Activated naive CD4-positive, alpha-beta T cell treated with anti-CD3 and anti-CD28 coated beads, Interleukin-2, amount 50 U/mL, for 72 hours (primary cell): ENCODE results near the gene RABGAP1L. TPM values are rescaled to one million over a fixed set of nuclear protein-coding genes. Genes with fewer than 3 reads are reported as not detected.
"Not testable (repeated sequence)": the region's sequence is repeated elsewhere in the genome, so short reads cannot be mapped to it uniquely, and the experiment has no call there.

Experiments used
- ATAC-seq, 2 donors: fragments of 150-1000 bp; cut with Tn5 transposase; 2 replicates each; pipeline ENCODE4 v1.10.0; 2021; ENCODE audit warnings: mild to moderate bottlenecking in 2 of 2, moderate library complexity in 2 of 2
- DNase-seq, 2 donors: peaks; one replicate each; pipeline ENCODE4 v3.0.0; 2021 to 2022; ENCODE audit warnings: low spot score in 2 of 2
- H3K27ac Mint-ChIP-seq, 2 donors: one replicate each; pipeline ENCODE4 v1.8.0; 2022; ENCODE audit warnings: mild to moderate bottlenecking in 2 of 2, mixed read lengths in 2 of 2
- H3K36me3 Mint-ChIP-seq, 2 donors: one replicate each; pipeline ENCODE4 v1.8.0; 2022; ENCODE audit warnings: mixed read lengths in 2 of 2
- H3K9me3 Mint-ChIP-seq, 2 donors: one replicate each; pipeline ENCODE4 v1.8.0; 2022; ENCODE audit warnings: mixed read lengths in 2 of 2
- total RNA-seq, 2 donors: library from RNA; stranded (reverse); gene quantifications; one replicate each; pipeline ENCODE4 v1.2.3, GENCODE V29; 2022

Gene RABGAP1L
- total RNA-seq, 2 donors from 2014 or later: 24.0 to 26.8 TPM

GRCh38 chr1:174337000-174337681, 177.8 kb downstream of the RABGAP1L start:
- DNase-seq (no peak), ATAC-seq (no peak)
- Mint-ChIP-seq H3K36me3 (peaks cover 10 to 11% of the 10 kb centered on the region in 2 donors), H3K9me3 (peaks cover 4% of the 10 kb centered on the region in 2 donors), H3K27ac (peak overlapping the region in 1 of 2 donors; percentile 2)

GRCh38 chr1:174340404-174340803, 181.1 kb downstream of the RABGAP1L start:
- not testable (repeated sequence) for H3K27ac Mint-ChIP-seq, H3K9me3 Mint-ChIP-seq, ATAC-seq, DNase-seq
- peaks cover 10 to 11% of the 10 kb centered on the region in 2 donors for H3K36me3 Mint-ChIP-seq

GRCh38 chr1:174344162-174344561, 184.8 kb downstream of the RABGAP1L start:
- DNase-seq: no peak
- Mint-ChIP-seq H3K27ac (no peak overlapping the region), H3K9me3 (peaks cover 9 to 10% of the 10 kb centered on the region in 2 donors), H3K36me3 (peaks cover 17% of the 10 kb centered on the region in 2 donors)
- no peak for ATAC-seq

- ATAC-seq: no peak
- no peak overlapping the region for H3K27ac Mint-ChIP-seq
- DNase-seq: no peak
These were observed 192.8 kb downstream of the RABGAP1L start for GRCh38 chr1:174352117-174352516.

GRCh38 chr1:174352883-174353608, 193.7 kb downstream of the RABGAP1L start:
- DNase-seq: no peak

More at GRCh38 chr1:174352117-174352516, 192.8 kb downstream of the RABGAP1L start:
- H3K9me3 Mint-ChIP-seq: peaks cover 5 to 6% of the 10 kb centered on the region in 2 donors
- peaks cover 13 to 27% of the 10 kb centered on the region in 2 donors for H3K36me3 Mint-ChIP-seq

GRCh38 chr1:174358344-174358743, 199.0 kb downstream of the RABGAP1L start:
- Mint-ChIP-seq H3K27ac (no peak overlapping the region), H3K9me3 (no peaks in the 10 kb centered on the region), H3K36me3 (no peaks in the 10 kb centered on the region)
- no peak for DNase-seq
- ATAC-seq: no peak

More at GRCh38 chr1:174352883-174353608, 193.7 kb downstream of the RABGAP1L start:
- no peak overlapping the region for H3K27ac Mint-ChIP-seq
- ATAC-seq: no peak
- peaks cover 7 to 20% of the 10 kb centered on the region in 2 donors for H3K36me3 Mint-ChIP-seq
- H3K9me3 Mint-ChIP-seq: peaks cover 0 to under 1% of the 10 kb centered on the region in 2 donors

- Mint-ChIP-seq H3K9me3 (no peaks in the 10 kb centered on the region), H3K27ac (no peak overlapping the region), H3K36me3 (no peaks in the 10 kb centered on the region)
- no peak for DNase-seq
- ATAC-seq: no peak
These were observed 199.6 kb downstream of the RABGAP1L start for GRCh38 chr1:174358786-174359453.

GRCh38 chr1:174359454-174359805, 200.1 kb downstream of the RABGAP1L start:
- no peak overlapping the region for H3K27ac Mint-ChIP-seq
- H3K36me3 Mint-ChIP-seq: no peaks in the 10 kb centered on the region
- H3K9me3 Mint-ChIP-seq: no peaks in the 10 kb centered on the region
- DNase-seq: no peak
- ATAC-seq: no peak

- no peak for ATAC-seq
- H3K36me3 Mint-ChIP-seq: peaks cover 0 to 15% of the 10 kb centered on the region in 2 donors
- H3K9me3 Mint-ChIP-seq: no peaks in the 10 kb centered on the region
- H3K27ac Mint-ChIP-seq: no peak overlapping the region
- no peak for DNase-seq
These were observed 205.8 kb downstream of the RABGAP1L start for GRCh38 chr1:174364996-174365736.

- ATAC-seq: no peak
These were observed 207.6 kb downstream of the RABGAP1L start for GRCh38 chr1:174366946-174367345.

GRCh38 chr1:174367892-174368291, 208.6 kb downstream of the RABGAP1L start:
- Mint-ChIP-seq H3K36me3 (peaks cover 0 to 15% of the 10 kb centered on the region in 2 donors), H3K9me3 (no peaks in the 10 kb centered on the region), H3K27ac (no peak overlapping the region)
- DNase-seq (no peak), ATAC-seq (no peak)

More at GRCh38 chr1:174366946-174367345, 207.6 kb downstream of the RABGAP1L start:
- H3K27ac Mint-ChIP-seq: no peak overlapping the region
- no peaks in the 10 kb centered on the region for H3K9me3 Mint-ChIP-seq
- H3K36me3 Mint-ChIP-seq: peaks cover 0 to 15% of the 10 kb centered on the region in 2 donors
- DNase-seq: no peak

GRCh38 chr1:174376030-174376429, 216.7 kb downstream of the RABGAP1L start:
- DNase-seq: no peak
- H3K27ac Mint-ChIP-seq: no peak overlapping the region
- H3K36me3 Mint-ChIP-seq: peaks cover 14 to 17% of the 10 kb centered on the region in 2 donors

GRCh38 chr1:174391716-174392115, 232.4 kb downstream of the RABGAP1L start:
- no peak overlapping the region for H3K27ac Mint-ChIP-seq
- no peak for DNase-seq
- no peak for ATAC-seq
- peaks cover 4 to 16% of the 10 kb centered on the region in 2 donors for H3K36me3 Mint-ChIP-seq
- H3K9me3 Mint-ChIP-seq: peaks cover 0 to 7% of the 10 kb centered on the region in 2 donors

More at GRCh38 chr1:174376030-174376429, 216.7 kb downstream of the RABGAP1L start:
- no peak for ATAC-seq
- H3K9me3 Mint-ChIP-seq: no peaks in the 10 kb centered on the region

GRCh38 chr1:174393885-174394284, 234.6 kb downstream of the RABGAP1L start:
- Mint-ChIP-seq H3K27ac (no peak overlapping the region), H3K9me3 (peaks cover 0 to 7% of the 10 kb centered on the region in 2 donors), H3K36me3 (peaks cover 6 to 25% of the 10 kb centered on the region in 2 donors)
- ATAC-seq: no peak
- no peak for DNase-seq

GRCh38 chr1:174397261-174397660, 237.9 kb downstream of the RABGAP1L start:
- DNase-seq (no peak), ATAC-seq (no peak)
- Mint-ChIP-seq H3K27ac (peak overlapping the region in 1 of 2 donors; percentile 84), H3K36me3 (peaks cover 12 to 29% of the 10 kb centered on the region in 2 donors), H3K9me3 (peaks cover 0 to 4% of the 10 kb centered on the region in 2 donors)

GRCh38 chr1:174398246-174398645, 238.9 kb downstream of the RABGAP1L start:
- no peak for ATAC-seq
- H3K36me3 Mint-ChIP-seq: peaks cover 12 to 22% of the 10 kb centered on the region in 2 donors
- H3K27ac Mint-ChIP-seq: no peak overlapping the region
- no peak for DNase-seq
- peaks cover 0 to 4% of the 10 kb centered on the region in 2 donors for H3K9me3 Mint-ChIP-seq
